Esophagus (tissue), 2 donors: ENCODE data around the gene DSP. TPM values are rescaled to one million over a fixed set of nuclear protein-coding genes. Genes with fewer than 3 reads are reported as not detected.

Source experiments
- H3K27ac ChIP-seq, 2 donors: one replicate each; pipeline ENCODE4 v1.5.1; 2013; ENCODE audit warnings: low read depth in 2 of 2, mild to moderate bottlenecking in 2 of 2, inconsistent platforms in 1 of 2, low read length in 1 of 2, moderate library complexity in 1 of 2
- H3K27me3 ChIP-seq, 2 donors: one replicate each; pipeline ENCODE4 v1.6.1; 2013; ENCODE audit warnings: low read length in 2 of 2, control low read depth in 1 of 2, mild to moderate bottlenecking in 1 of 2; ENCODE audit not compliant: insufficient read depth in 2 of 2, control insufficient read depth in 1 of 2
- H3K36me3 ChIP-seq, 2 donors: one replicate each; pipeline ENCODE4 v1.6.1; 2013; ENCODE audit warnings: low read length in 1 of 2; ENCODE audit not compliant: control insufficient read depth in 2 of 2, insufficient read depth in 2 of 2
- H3K4me1 ChIP-seq, 2 donors: one replicate each; pipeline ENCODE4 v1.6.1; 2013; ENCODE audit warnings: low read length in 1 of 2; ENCODE audit not compliant: control insufficient read depth in 2 of 2, insufficient read depth in 2 of 2
- H3K4me3 ChIP-seq, 2 donors: one replicate each; pipeline ENCODE4 v1.5.1; 2013; ENCODE audit warnings: low read length in 2 of 2, mild to moderate bottlenecking in 2 of 2, low read depth in 1 of 2, moderate library complexity in 1 of 2
- H3K9me3 ChIP-seq, 2 donors: one replicate each; pipeline ENCODE4 v1.6.1; 2013; ENCODE audit warnings: mild to moderate bottlenecking in 2 of 2, low read depth in 1 of 2, low read length in 1 of 2, moderate library complexity in 1 of 2; ENCODE audit not compliant: control insufficient read depth in 2 of 2, insufficient read depth in 1 of 2
- WGBS, 2 donors: extraction: QIAGEN DNeasy Blood & Tissue Kit; methylation state at CpG; one replicate each; pipeline ENCODE4 v1.1.7; 2013; 5-methylcytosine and 5-hydroxymethylcytosine counted together
- polyA plus RNA-seq, 2 donors: library from polyadenylated mRNA; stranded (reverse); fragments of 200-250 nt; gene quantifications; one replicate each; pipeline ENCODE4 v1.2.3, GENCODE V29; 2013
- donor health status: healthy with polysubstance abuse.
- donor health status: Bipolar disorder and iron deficiency.

The DSP gene
- polyA plus RNA-seq, 2 donors, result 182 to 349 TPM

- H3K4me3 ChIP-seq, result no peak overlapping the region
- no peaks in the 10 kb centered on the region for H3K27me3 ChIP-seq
- WGBS, 2 donors, result 28 to 39% methylated on average over 6 of the region's 6 CpGs
- H3K4me1 ChIP-seq, result no peaks in the 10 kb centered on the region
- H3K9me3 ChIP-seq, result no peaks in the 10 kb centered on the region
- peak overlapping the region; percentile 36 to 94 for H3K27ac ChIP-seq
- H3K36me3 ChIP-seq, result no peaks in the 10 kb centered on the region
Measured at GRCh38 chr6:7532232-7532631, 9.2 kb upstream of the DSP start.

- Histone ChIP-seq H3K36me3 (no peaks in the 10 kb centered on the region), H3K27me3 (no peaks in the 10 kb centered on the region), H3K9me3 (no peaks in the 10 kb centered on the region), H3K27ac (peak overlapping the region; percentile 94 to 95), H3K4me1 (no peaks in the 10 kb centered on the region), H3K4me3 (no peak overlapping the region)
- 32 to 41% methylated on average over 8 of the region's 8 CpGs for WGBS, 2 donors
Measured at GRCh38 chr6:7532821-7533220, 8.7 kb upstream of the DSP start.

DNA sequence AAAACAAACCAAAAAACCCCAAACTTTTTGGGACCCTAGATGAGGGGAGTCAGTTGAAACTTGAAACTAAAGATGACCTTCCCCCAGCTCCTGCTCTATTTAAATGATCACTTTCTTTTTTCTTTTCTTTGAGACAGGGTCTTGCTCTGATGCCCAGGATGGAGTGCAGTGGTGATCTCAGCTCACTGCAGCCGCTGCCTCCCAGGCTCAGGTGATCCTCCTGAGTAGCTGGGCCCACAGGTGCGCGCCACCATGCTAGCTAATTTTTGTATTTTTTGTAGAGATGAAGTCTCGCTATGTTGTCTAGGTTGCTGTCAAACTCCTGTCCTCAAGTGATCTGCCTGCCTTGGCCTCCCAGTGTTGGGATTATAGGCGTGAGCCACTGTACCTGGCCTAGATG, 7.3 kb upstream of the DSP start:
- no peaks in the 10 kb centered on the region for H3K9me3 ChIP-seq
- no peaks in the 10 kb centered on the region for H3K27me3 ChIP-seq
- H3K4me3 ChIP-seq, result no peak overlapping the region
- H3K27ac ChIP-seq, result peak overlapping the region in 1 of 2 donors; percentile 55
- H3K36me3 ChIP-seq, result no peaks in the 10 kb centered on the region
- H3K4me1 ChIP-seq, result no peaks in the 10 kb centered on the region
- WGBS, 2 donors, result 96 to 99% methylated on average over 5 of the region's 5 CpGs

- no peak overlapping the region for H3K27ac ChIP-seq
- no peaks in the 10 kb centered on the region for H3K9me3 ChIP-seq
- WGBS, 2 donors, result 90 to 94% methylated on average over 5 of the region's 5 CpGs
- H3K4me1 ChIP-seq, result no peaks in the 10 kb centered on the region
- no peak overlapping the region for H3K4me3 ChIP-seq
- H3K27me3 ChIP-seq, result no peaks in the 10 kb centered on the region
- no peaks in the 10 kb centered on the region for H3K36me3 ChIP-seq
Measured at GRCh38 chr6:7535498-7535897, 6.0 kb upstream of the DSP start.

- Histone ChIP-seq H3K4me3 (no peak overlapping the region), H3K27me3 (peaks cover 0 to under 1% of the 10 kb centered on the region in 2 donors), H3K9me3 (no peaks in the 10 kb centered on the region), H3K36me3 (no peaks in the 10 kb centered on the region), H3K27ac (no peak overlapping the region), H3K4me1 (peaks cover 0 to 2% of the 10 kb centered on the region in 2 donors)
- WGBS, 2 donors, result 53 to 66% methylated on average over 4 of the region's 4 CpGs
Measured at GRCh38 chr6:7537565-7538174, 3.8 kb upstream of the DSP start.

DNA sequence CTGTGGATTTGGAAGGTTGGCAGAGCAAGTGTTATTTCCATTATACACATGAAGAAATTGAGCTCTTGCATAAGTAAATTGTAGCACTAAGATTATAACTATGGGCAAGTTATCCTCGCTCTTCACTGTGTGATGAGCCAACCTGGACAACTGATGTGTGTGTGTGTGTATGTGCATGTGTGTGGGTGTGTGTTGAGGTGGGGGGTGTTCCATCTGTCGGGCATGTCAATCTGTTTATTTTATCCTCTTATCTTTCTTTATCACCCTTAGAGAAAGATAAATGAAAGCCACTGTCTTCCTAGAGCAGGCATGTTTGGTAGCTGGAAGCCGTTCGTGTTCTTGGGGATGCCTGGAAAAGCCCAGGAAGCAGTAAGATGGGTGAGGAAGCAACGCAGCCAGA, 3.0 kb upstream of the DSP start:
- H3K27ac ChIP-seq, result no peak overlapping the region
- 53 to 64% methylated on average over 5 of the region's 5 CpGs for WGBS, 2 donors
- no peaks in the 10 kb centered on the region for H3K36me3 ChIP-seq
- peaks cover 0 to 5% of the 10 kb centered on the region in 2 donors for H3K27me3 ChIP-seq
- H3K9me3 ChIP-seq, result no peaks in the 10 kb centered on the region
- H3K4me1 ChIP-seq, result peaks cover 0 to 2% of the 10 kb centered on the region in 2 donors
- no peak overlapping the region for H3K4me3 ChIP-seq

- Histone ChIP-seq H3K36me3 (no peaks in the 10 kb centered on the region), H3K27me3 (peaks cover 0 to 5% of the 10 kb centered on the region in 2 donors), H3K27ac (peak overlapping the region; percentile 66 to 85), H3K4me3 (peak overlapping the region in 1 of 2 donors; percentile 73), H3K9me3 (no peaks in the 10 kb centered on the region), H3K4me1 (peaks cover 0 to 2% of the 10 kb centered on the region in 2 donors)
- WGBS, 2 donors, result 33 to 36% methylated on average over 17 of the region's 17 CpGs
Measured at GRCh38 chr6:7540595-7540994, 876 bp upstream of the DSP start.

DNA sequence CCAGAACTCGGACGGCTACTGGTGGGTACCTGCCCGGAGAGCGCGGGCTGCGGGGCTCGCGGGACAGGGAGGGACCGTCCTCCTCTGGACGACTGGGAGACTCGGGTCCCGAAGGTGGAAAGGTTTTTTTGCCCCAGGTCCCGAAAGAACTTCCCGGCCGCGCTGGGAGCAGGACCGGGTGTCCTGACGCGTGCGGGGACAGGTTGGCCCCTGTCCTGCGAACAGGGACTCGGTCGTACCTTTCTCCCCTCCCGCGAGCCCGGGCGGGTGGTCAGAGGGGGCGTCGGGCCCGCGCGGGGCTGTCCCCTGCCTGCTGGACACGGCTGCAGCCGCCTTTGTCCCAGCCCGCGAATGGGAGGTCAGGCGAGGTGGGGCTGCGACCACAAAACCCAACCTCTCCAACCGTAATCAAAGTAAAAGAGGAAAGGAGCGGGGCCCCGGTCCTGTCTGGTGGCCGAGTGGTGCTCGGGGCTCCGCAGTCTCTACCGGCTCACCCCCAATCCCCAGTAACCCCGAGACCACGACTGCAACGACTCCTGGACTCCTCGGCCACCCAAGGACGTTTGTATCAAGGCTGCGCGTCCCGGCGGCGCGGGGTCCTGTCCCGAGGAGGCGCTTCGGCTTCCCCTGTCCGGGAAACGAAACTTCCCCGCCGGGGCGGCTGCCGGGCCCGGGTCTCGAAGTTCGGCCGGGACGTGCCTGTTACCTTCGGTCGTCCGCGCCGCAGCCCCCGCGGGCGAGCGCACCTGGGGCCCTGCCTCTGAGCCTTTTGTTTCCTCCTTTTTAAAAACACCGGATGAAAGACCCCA, 798 bp downstream of the DSP start:
- WGBS, 2 donors, result 0 to 1% methylated on average over 78 to 80 of the region's 80 CpGs
- Histone ChIP-seq H3K4me1 (peaks cover 0 to 2% of the 10 kb centered on the region in 2 donors), H3K27me3 (peaks cover 0 to 5% of the 10 kb centered on the region in 2 donors), H3K9me3 (no peaks in the 10 kb centered on the region), H3K4me3 (peak overlapping the region; percentile 73 to 80), H3K36me3 (no peaks in the 10 kb centered on the region), H3K27ac (peak overlapping the region; percentile 91 to 97)

DNA sequence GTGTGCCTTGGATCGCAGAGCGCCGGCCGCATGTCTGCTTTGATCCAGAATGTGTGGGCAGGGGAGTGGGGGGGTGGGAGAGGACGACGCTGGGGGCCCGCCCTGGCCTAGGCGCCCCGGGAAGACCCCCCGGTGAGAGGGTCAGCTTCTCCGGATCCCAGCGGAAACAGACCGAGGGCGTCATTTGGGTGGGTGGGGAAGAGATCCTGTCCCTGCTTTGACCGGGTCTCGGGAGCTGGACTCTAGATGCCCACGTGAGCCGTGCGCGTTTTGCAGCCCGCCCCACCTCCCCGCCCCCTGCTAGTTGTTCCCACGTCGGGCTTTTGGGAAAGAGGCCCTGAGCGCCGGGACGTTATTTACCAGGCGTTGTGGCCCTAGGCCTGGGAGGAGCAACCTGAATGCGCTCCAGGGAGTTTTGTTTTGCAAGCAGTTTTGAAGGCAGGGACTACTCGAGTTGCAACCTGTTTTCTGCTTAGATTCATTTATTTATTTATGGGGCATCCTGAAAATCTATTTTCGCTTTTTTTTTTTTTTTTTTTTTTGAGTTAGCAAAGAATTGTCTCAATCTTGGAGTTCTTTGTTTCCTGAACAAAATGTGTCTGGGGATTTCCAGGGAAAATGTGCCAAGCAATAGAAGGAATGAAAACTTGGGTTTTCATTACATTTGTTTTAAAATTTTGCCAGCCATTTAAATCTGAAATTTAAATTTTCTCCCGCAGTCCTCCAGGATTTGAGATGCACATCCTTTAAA, 1.6 kb downstream of the DSP start:
- Histone ChIP-seq H3K4me1 (peaks cover 0 to 2% of the 10 kb centered on the region in 2 donors), H3K27ac (peak overlapping the region; percentile 91 to 97), H3K36me3 (no peaks in the 10 kb centered on the region), H3K9me3 (no peaks in the 10 kb centered on the region), H3K27me3 (peaks cover 0 to 5% of the 10 kb centered on the region in 2 donors), H3K4me3 (peak overlapping the region; percentile 73 to 80)
- 5% methylated on average over 32 of the region's 32 CpGs for WGBS, 2 donors
